Pancreas (tissue), 10 donors: Measurements from ENCODE around the gene FOSL1. TPM values are rescaled to one million over a fixed set of nuclear protein-coding genes. Genes with fewer than 3 reads are reported as not detected.

Source experiments
- ATAC-seq, 4 donors: fragments of 200-7000 bp; cut with Tn5 transposase; one replicate each; pipeline versions ENCODE4 v1.8.0 to v1.9.1; 2020; ENCODE audit warnings: mild to moderate bottlenecking in 4 of 4, moderate library complexity in 4 of 4
- DNase-seq, 6 donors: peaks; one replicate each; pipeline ENCODE4 v3.0.0-alpha.2; 2020
- FAIRE-seq: peaks from 2 replicates; lab custom pipeline; 2012; peaks lifted over from hg19 to GRCh38; lab: Jason Lieb, UNC
- H3K27ac ChIP-seq, 4 donors: fragments of 200-600 bp; sonication (generic); 1 replicate in 3 of 4; 2 replicates in 1 of 4; pipeline versions ENCODE4 v1.5.0 to v1.8.0; 2020
- H3K27me3 ChIP-seq, 4 donors: fragments of 200-600 bp; one replicate each; pipeline ENCODE4 v1.8.0; 2021
- H3K36me3 ChIP-seq, 3 donors: fragments of 200-600 bp; sonication (generic) in 1 of 3; one replicate each; pipeline versions ENCODE4 v1.5.0 to v1.8.0; 2020 to 2021
- H3K4me1 ChIP-seq, 3 donors: fragments of 200-600 bp; one replicate each; pipeline ENCODE4 v1.8.0; 2021
- H3K4me3 ChIP-seq, 4 donors: fragments of 200-600 bp; sonication (generic) in 2 of 4; one replicate each; pipeline versions ENCODE4 v1.5.0 to v1.8.0; 2020 to 2021
- H3K9me3 ChIP-seq, 4 donors: fragments of 200-600 bp; one replicate each; pipeline ENCODE4 v1.8.0; 2021
- CTCF ChIP-seq, 4 donors: fragments of 200-600 bp; sonication (generic) in 3 of 4; IDR thresholded peaks; one replicate each; pipeline versions ENCODE4 v1.5.0 to v1.8.0; 2021; ENCODE audit warnings: antibody characterized with exemption in 4 of 4
- WGBS, 2 donors: extraction: QIAGEN DNeasy Blood & Tissue Kit; methylation state at CpG; one replicate each; pipeline ENCODE4 v1.1.7; 2013; 5-methylcytosine and 5-hydroxymethylcytosine counted together
- intact Hi-C, 3 donors: fragments of 100-400 bp; cut with DNase I; formaldehyde crosslinking; loops; one replicate each; pipeline versions ENCODE4 v1.11.1 to v1.14.2; 2022
- polyA plus RNA-seq, 2 donors: library from polyadenylated mRNA; stranded (reverse); fragments of 200-250 nt; gene quantifications; one replicate each; pipeline ENCODE4 v1.2.3, GENCODE V29; 2013
- total RNA-seq, 6 donors: library from RNA; stranded (reverse); fragmentation: NEBNext Ultra II Directional in 4 of 6; extraction: Animal tissue kit (Norgen Biotek cat#: 25700) in 4 of 6; gene quantifications; one replicate each; pipeline versions ENCODE4 v1.2.1 to v1.2.4, GENCODE V29; 2021 to 2023
- donor health status: healthy with polysubstance abuse.
- donor health status: DM: no; HTN: no; CAD: no; lungs with moderate emphysema.
- donor health status: DM: no; HTN: no; CAD: no.
- donor health status: control.
- donor health status: control.
- donor health status: Bipolar disorder and iron deficiency.
- donor health status: DM: yes; HTN: yes; CAD: no.
- donor health status: DM: no; HTN: no; CAD: no.
- donor health status: DM: no; HTN: no; CAD: no.
- donor health status: DM: yes; HTN: yes; CAD: no.

FOSL1 gene
- total and polyA plus RNA-seq, 8 donors, result 0.19 to 4.3 (median 0.69) TPM

GRCh38 chr11:65859095-65859811 is 40.9 kb downstream of the FOSL1 start:
- no peak for FAIRE-seq
- H3K4me3 ChIP-seq, result peak overlapping the region; percentile 18 to 100 (median 98)
- ATAC-seq, result peak; percentile 66 to 82 (median 71)
- peaks cover 4 to 22% (median 14%) of the 10 kb centered on the region in 3 donors for H3K36me3 ChIP-seq
- 1% methylated on average over 45 to 46 of the region's 46 CpGs for WGBS, 2 donors
- TF ChIP-seq CTCF (IDR thresholded peaks at IDR 0.05), result no peak
- H3K4me1 ChIP-seq, result peaks cover 3 to 23% (median 14%) of the 10 kb centered on the region in 3 donors
- peak overlapping the region; percentile 81 to 93 (median 88) for H3K27ac ChIP-seq
- no peaks in the 10 kb centered on the region for H3K9me3 ChIP-seq
- peak; percentile 93 to 98 (median 96) for DNase-seq
- intact Hi-C loops, result no loop called here
- no peaks in the 10 kb centered on the region for H3K27me3 ChIP-seq

- Histone ChIP-seq H3K4me3 (peak overlapping the region; percentile 18 to 100 (median 90)), H3K27me3 (no peaks in the 10 kb centered on the region), H3K4me1 (peaks cover 3 to 23% (median 14%) of the 10 kb centered on the region in 3 donors), H3K9me3 (no peaks in the 10 kb centered on the region), H3K36me3 (peaks cover 4 to 16% (median 10%) of the 10 kb centered on the region in 3 donors), H3K27ac (peak overlapping the region; percentile 82 to 93 (median 88))
- TF ChIP-seq CTCF (IDR thresholded peaks at IDR 0.05), result no peak
- no peak for DNase-seq
- no peak for ATAC-seq
- intact Hi-C loops, result no loop called here
- 1% methylated on average over 10 of the region's 10 CpGs for WGBS, 2 donors
- no peak for FAIRE-seq
Measured at GRCh38 chr11:65858681-65859087, 41.5 kb downstream of the FOSL1 start.

- Histone ChIP-seq H3K9me3 (no peaks in the 10 kb centered on the region), H3K4me1 (peaks cover 3 to 23% (median 14%) of the 10 kb centered on the region in 3 donors), H3K27ac (peak within 1 kb of the TSS; percentile 82 to 93 (median 88)), H3K36me3 (peaks cover 4 to 15% (median 8%) of the 10 kb centered on the region in 3 donors), H3K4me3 (peak within 1 kb of the TSS; percentile 95 to 100 (median 98)), H3K27me3 (no peaks in the 10 kb centered on the region)
- DNase-seq (peak; percentile 98 to 99 (median 98)), FAIRE-seq (peak; percentile 32), ATAC-seq (peak; percentile 69 to 84 (median 76))
- no peak for TF ChIP-seq CTCF (IDR thresholded peaks at IDR 0.05)
- intact Hi-C loops, result no loop called here
- WGBS, 2 donors, result 0% methylated on average over 64 to 92 of the region's 92 CpGs
Measured at GRCh38 chr11:65857853-65858680, 42.1 kb downstream of the FOSL1 start, which contains the start of gene CFL1. CFL1 (minus strand) TSS chr11:65858180; CDS start chr11:65858099, 81 bp downstream.

- FAIRE-seq (no peak), ATAC-seq (peak in 1 of 4 donors; percentile 1), DNase-seq (peak in 5 of 6 donors; percentile 58 to 87 (median 69))
- 1% methylated on average over 31 to 49 of the region's 49 CpGs for WGBS, 2 donors
- Histone ChIP-seq H3K36me3 (peaks cover 4 to 15% (median 8%) of the 10 kb centered on the region in 3 donors), H3K27me3 (no peaks in the 10 kb centered on the region), H3K27ac (peak overlapping the region; percentile 82 to 93 (median 88)), H3K4me1 (peaks cover 3 to 23% (median 14%) of the 10 kb centered on the region in 3 donors), H3K9me3 (no peaks in the 10 kb centered on the region), H3K4me3 (peak overlapping the region; percentile 86 to 100 (median 96))
- TF ChIP-seq CTCF (IDR thresholded peaks at IDR 0.05), result no peak
- intact Hi-C loops, result no loop called here
Measured at GRCh38 chr11:65857500-65857852, 42.7 kb downstream of the FOSL1 start.
